Hepatocyte (in vitro differentiated cells): Measurements from ENCODE around the gene RASA3. TPM values are rescaled to one million over a fixed set of nuclear protein-coding genes. Genes with fewer than 3 reads are reported as not detected.
"Not testable (repeated sequence)": the region's sequence is repeated elsewhere in the genome, so short reads cannot be mapped to it uniquely, and the experiment has no call there.

Source experiments
- DNase-seq: peaks from one replicate; pipeline ENCODE4 v3.0.0-alpha.2; 2016; ENCODE audit warnings: low spot score
- H2AFZ ChIP-seq: fragments of 200-600 bp; sonication (generic); 2 replicates; pipeline ENCODE4 v1.6.0; 2016; ENCODE audit warnings: antibody characterized with exemption, mild to moderate bottlenecking
- H3K27ac ChIP-seq: fragments of 200-600 bp; sonication (generic); 2 replicates; pipeline ENCODE4 v1.5.1; 2016; ENCODE audit warnings: mild to moderate bottlenecking
- H3K27me3 ChIP-seq: fragments of 200-600 bp; sonication (generic); 2 replicates; pipeline ENCODE4 v1.6.1; 2016
- H3K36me3 ChIP-seq: fragments of 200-600 bp; sonication (generic); replicated peaks from 2 replicates; pipeline ENCODE4 v1.5.1; 2016; ENCODE audit warnings: low read depth; ENCODE audit not compliant: insufficient read depth
- H3K4me1 ChIP-seq: fragments of 200-600 bp; sonication (generic); 2 replicates; pipeline ENCODE4 v1.5.1; 2016; ENCODE audit warnings: mild to moderate bottlenecking, moderate library complexity; ENCODE audit not compliant: insufficient read depth
- H3K4me2 ChIP-seq: fragments of 200-600 bp; sonication (generic); 2 replicates; pipeline ENCODE4 v1.6.0; 2016
- H3K4me3 ChIP-seq: fragments of 200-600 bp; sonication (generic); 2 replicates; pipeline ENCODE4 v1.5.1; 2016; ENCODE audit warnings: mild to moderate bottlenecking
- H3K79me2 ChIP-seq: fragments of 200-600 bp; sonication (generic); 2 replicates; pipeline ENCODE4 v1.6.0; 2017; ENCODE audit warnings: mild to moderate bottlenecking
- H3K9me2 ChIP-seq: fragments of 200-600 bp; sonication (generic); replicated peaks from 2 replicates; pipeline ENCODE4 v1.6.0; 2017; ENCODE audit warnings: mild to moderate bottlenecking; ENCODE audit not compliant: insufficient read depth
- H3K9me3 ChIP-seq: fragments of 200-600 bp; sonication (generic); 2 replicates; pipeline ENCODE4 v1.5.1; 2016; ENCODE audit warnings: low read depth, mild to moderate bottlenecking
- H4K20me1 ChIP-seq: fragments of 200-600 bp; sonication (generic); 2 replicates; pipeline ENCODE4 v1.6.0; 2016; ENCODE audit warnings: mild to moderate bottlenecking; ENCODE audit not compliant: insufficient read depth, poor library complexity, severe bottlenecking
- EZH2 ChIP-seq: fragments of 200-600 bp; sonication (generic); IDR thresholded peaks from 2 replicates; pipeline ENCODE4 v1.6.1; 2016; ENCODE audit warnings: antibody characterized with exemption, mild to moderate bottlenecking, borderline replicate concordance
- EZH2phosphoT487 ChIP-seq: fragments of 200-600 bp; sonication (generic); IDR thresholded peaks from one replicate; pipeline ENCODE4 v1.6.1; 2018; ENCODE audit warnings: antibody characterized with exemption, mild to moderate bottlenecking, low read depth, moderate library complexity; ENCODE audit not compliant: unreplicated experiment, severe bottlenecking
- WGBS: methylation state at CpG from one replicate; pipeline ENCODE4 v1.1.6; 2016; ENCODE audit warnings: low lambda C conversion rate; ENCODE audit errors: missing lambda C conversion rate; 5-methylcytosine and 5-hydroxymethylcytosine counted together
- polyA plus RNA-seq: library from polyadenylated mRNA; unstranded; fragments of >200 nt; fragmentation: Nextera tagmentation; extraction: Ambion mirVana; gene quantifications from 2 replicates; pipeline ENCODE4 v1.2.1, GENCODE V29; 2016
- total RNA-seq: library from RNA; depleted of rRNA; stranded (reverse); fragments of >200 nt; gene quantifications from 2 replicates; pipeline ENCODE4 v1.2.3, GENCODE V29; 2014
- TF ChIP-seq, protein P1 (sequence below): fragments of 200-600 bp; sonication (generic); IDR thresholded peaks from 2 replicates; pipeline ENCODE4 v1.5.1; 2016; ENCODE audit warnings: antibody characterized with exemption, mild to moderate bottlenecking; ENCODE audit not compliant: poor library complexity

RASA3 gene
- total and polyA plus RNA-seq, 2 experiments from 2014 or later = 5.6 to 6.1 TPM

DNA sequence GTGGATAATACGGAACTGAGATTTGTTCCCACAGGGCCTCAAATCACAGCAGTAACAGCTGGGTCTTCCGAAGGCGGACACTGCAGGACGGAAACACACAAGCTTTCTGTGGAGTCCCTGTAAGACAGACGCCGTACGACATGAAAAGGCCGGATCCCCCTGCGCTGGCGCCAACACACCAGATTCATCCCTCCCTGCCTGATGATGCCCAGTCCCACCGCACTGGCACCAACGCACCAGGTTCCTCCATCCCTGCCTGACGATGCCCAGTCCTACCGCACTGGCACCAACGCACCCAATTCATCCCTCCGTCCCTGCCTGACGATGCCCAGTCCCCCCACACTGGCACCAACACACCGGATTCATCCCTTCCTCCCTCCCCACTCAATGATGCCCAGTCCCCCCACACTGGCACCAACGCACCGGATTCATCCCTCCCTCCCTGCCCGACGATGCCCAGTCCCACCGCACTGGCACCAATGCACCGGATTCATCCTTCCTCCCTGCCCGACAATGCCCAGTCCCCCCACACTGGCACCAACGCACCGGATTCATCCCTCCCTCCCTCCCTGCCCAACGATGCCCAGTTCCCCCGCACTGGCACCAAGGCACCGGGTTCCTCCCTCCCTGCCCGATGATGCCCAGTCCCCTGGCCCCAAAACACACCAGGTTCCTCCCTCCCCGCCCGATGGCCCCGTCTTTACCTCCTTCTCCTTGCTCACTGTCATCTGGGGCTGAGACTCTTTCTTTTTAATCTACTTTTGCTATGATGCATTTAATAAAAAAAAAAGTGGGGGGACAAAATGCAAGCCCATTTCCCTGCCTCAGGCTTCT lies 55.1 kb downstream of the RASA3 start:
- H3K9me2 ChIP-seq = no peaks in the 10 kb centered on the region
- peaks cover 9% of the 10 kb centered on the region for H3K4me1 ChIP-seq
- peaks cover 6% of the 10 kb centered on the region for H3K27me3 ChIP-seq
- WGBS = 84% methylated on average over 16 of the region's 34 CpGs
- H2AFZ ChIP-seq = no peak overlapping the region
- TF ChIP-seq EZH2 (no peak), EZH2phosphoT487 (no peak)
- TF ChIP-seq, protein P1, sequence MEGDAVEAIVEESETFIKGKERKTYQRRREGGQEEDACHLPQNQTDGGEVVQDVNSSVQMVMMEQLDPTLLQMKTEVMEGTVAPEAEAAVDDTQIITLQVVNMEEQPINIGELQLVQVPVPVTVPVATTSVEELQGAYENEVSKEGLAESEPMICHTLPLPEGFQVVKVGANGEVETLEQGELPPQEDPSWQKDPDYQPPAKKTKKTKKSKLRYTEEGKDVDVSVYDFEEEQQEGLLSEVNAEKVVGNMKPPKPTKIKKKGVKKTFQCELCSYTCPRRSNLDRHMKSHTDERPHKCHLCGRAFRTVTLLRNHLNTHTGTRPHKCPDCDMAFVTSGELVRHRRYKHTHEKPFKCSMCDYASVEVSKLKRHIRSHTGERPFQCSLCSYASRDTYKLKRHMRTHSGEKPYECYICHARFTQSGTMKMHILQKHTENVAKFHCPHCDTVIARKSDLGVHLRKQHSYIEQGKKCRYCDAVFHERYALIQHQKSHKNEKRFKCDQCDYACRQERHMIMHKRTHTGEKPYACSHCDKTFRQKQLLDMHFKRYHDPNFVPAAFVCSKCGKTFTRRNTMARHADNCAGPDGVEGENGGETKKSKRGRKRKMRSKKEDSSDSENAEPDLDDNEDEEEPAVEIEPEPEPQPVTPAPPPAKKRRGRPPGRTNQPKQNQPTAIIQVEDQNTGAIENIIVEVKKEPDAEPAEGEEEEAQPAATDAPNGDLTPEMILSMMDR = no peak
- no peak overlapping the region for H3K27ac ChIP-seq
- no peaks in the 10 kb centered on the region for H3K79me2 ChIP-seq
- H3K36me3 ChIP-seq = no peaks in the 10 kb centered on the region
- H3K9me3 ChIP-seq = no peaks in the 10 kb centered on the region
- H3K4me3 ChIP-seq = no peak overlapping the region
- no peak for DNase-seq
- H3K4me2 ChIP-seq = no peak overlapping the region
- H4K20me1 ChIP-seq = no peaks in the 10 kb centered on the region

DNA sequence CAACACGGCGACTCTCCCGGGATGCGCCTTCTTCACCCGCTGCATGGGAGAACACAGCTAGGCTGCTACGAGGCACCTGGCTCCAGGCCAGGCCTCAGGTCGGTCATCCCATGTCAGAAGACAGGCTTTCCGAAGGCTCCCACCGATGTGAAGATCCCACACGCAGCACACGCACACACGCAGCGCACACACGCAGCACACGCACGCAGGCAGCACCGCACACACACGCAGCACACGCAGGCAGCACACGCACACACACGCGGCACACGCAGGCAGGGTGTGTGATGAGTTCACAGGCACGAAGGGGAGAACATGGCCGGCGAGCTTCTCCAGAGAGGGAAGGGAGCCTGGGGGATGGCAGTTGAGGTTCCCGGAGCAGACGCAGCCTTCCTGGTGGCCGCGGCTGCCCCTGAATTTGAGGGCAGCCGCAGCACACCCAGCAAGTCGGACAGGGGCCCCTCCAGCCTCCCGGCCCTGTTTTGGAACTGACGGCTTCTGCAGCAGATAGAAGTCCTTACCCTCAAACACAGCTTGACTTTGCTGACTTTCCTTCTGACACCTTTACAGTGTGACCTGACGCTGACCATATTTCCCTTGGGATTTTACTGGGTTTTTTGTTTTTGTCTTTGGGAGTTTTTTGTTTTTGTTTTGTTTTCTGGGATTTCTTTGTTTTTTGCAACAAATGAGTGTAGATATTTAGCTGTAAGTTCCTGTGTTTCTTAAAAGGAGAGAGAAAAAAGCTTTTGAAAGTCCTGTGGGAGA lies 55.9 kb downstream of the RASA3 start:
- DNase-seq = no peak
- H3K9me3 ChIP-seq = no peaks in the 10 kb centered on the region
- peaks cover 9% of the 10 kb centered on the region for H3K4me1 ChIP-seq
- H3K27ac ChIP-seq = no peak overlapping the region
- no peak overlapping the region for H3K4me3 ChIP-seq
- no peaks in the 10 kb centered on the region for H3K36me3 ChIP-seq
- TF ChIP-seq EZH2 (no peak), EZH2phosphoT487 (no peak)
- TF ChIP-seq, protein P1 = no peak
- H3K9me2 ChIP-seq = no peaks in the 10 kb centered on the region
- no peak overlapping the region for H3K4me2 ChIP-seq
- H3K27me3 ChIP-seq = no peaks in the 10 kb centered on the region
- 90% methylated on average over 24 of the region's 35 CpGs for WGBS
- no peaks in the 10 kb centered on the region for H4K20me1 ChIP-seq
- no peaks in the 10 kb centered on the region for H3K79me2 ChIP-seq
- H2AFZ ChIP-seq = no peak overlapping the region

DNA sequence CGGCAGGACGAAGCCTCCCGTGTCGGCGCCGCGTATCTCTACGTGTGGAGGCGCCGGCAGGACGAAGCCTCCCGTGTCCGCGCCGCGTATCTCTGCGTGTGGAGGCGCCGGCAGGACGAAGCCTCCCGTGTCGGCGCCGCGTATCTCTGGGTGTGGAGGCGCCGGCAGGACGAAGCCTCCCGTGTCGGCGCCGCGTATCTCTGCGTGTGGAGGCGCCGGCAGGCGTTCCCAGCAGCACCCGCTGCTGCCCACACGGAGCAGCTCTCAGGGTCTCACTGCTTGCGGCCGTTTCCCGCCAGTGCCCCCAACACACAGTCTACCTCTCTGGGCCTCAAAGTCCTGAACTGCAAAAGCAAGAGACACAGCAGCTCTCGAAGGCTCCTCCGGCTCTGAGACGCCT lies 56.6 kb downstream of the RASA3 start:
- not testable (repeated sequence) for H3K4me2 ChIP-seq, H4K20me1 ChIP-seq, H3K9me3 ChIP-seq, H3K9me2 ChIP-seq, H3K79me2 ChIP-seq, H3K27ac ChIP-seq, DNase-seq, H3K36me3 ChIP-seq, H3K4me3 ChIP-seq, H2AFZ ChIP-seq, H3K27me3 ChIP-seq, H3K4me1 ChIP-seq
- WGBS = 97% methylated on average over 11 of the region's 45 CpGs

DNA sequence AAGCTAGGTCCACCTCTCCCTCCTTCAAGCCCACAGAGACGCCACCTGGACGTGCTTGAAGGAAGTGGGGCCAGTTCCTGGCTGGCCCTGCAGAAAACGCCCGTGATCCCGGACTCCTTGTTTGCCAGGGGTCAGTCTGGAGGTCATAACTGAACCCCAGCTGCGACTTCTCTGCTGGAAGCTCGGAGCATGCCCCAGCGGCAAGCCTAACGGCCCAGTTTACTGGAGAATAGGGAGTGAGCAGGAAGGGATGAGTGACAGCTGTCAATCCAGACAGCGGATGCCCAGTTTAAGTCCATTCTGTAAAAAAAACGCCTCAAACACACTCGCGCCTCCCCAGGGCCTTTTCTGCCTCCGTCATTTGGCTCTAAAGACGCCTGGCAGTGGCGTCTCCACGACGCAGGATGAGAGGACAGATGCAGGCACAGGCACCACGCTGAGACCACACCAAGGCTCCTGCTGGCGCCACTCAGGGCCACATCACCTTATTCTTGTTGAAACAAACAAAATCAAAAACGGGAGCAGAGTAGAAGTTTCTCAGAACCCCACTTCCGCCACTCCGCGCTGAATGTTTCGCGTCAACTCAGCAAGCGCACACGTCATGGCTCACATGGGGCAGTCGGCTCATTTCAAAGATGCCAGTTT lies 57.6 kb downstream of the RASA3 start:
- Histone ChIP-seq H4K20me1 (no peaks in the 10 kb centered on the region), H2AFZ (no peak overlapping the region), H3K27me3 (no peaks in the 10 kb centered on the region), H3K4me3 (no peak overlapping the region), H3K27ac (no peak overlapping the region), H3K9me2 (no peaks in the 10 kb centered on the region), H3K9me3 (no peaks in the 10 kb centered on the region), H3K36me3 (no peaks in the 10 kb centered on the region), H3K4me2 (no peak overlapping the region), H3K4me1 (peaks cover 9% of the 10 kb centered on the region), H3K79me2 (no peaks in the 10 kb centered on the region)
- WGBS = 93% methylated on average over 29 of the region's 29 CpGs
- DNase-seq = no peak
- no peak for TF ChIP-seq EZH2phosphoT487
- no peak for TF ChIP-seq EZH2
- TF ChIP-seq, protein P1 = no peak
